IPS-NIHi11 (cell line): ENCODE results near the gene CDK14.
"Not testable (repeated sequence)": the region's sequence is repeated elsewhere in the genome, so short reads cannot be mapped to it uniquely, and the experiment has no call there.

Experiments used
- DNase-seq: peaks from one replicate; pipeline ENCODE4 v3.0.0; 2012; ENCODE audit warnings: mixed read lengths, low spot score

Gene CDK14

DNA sequence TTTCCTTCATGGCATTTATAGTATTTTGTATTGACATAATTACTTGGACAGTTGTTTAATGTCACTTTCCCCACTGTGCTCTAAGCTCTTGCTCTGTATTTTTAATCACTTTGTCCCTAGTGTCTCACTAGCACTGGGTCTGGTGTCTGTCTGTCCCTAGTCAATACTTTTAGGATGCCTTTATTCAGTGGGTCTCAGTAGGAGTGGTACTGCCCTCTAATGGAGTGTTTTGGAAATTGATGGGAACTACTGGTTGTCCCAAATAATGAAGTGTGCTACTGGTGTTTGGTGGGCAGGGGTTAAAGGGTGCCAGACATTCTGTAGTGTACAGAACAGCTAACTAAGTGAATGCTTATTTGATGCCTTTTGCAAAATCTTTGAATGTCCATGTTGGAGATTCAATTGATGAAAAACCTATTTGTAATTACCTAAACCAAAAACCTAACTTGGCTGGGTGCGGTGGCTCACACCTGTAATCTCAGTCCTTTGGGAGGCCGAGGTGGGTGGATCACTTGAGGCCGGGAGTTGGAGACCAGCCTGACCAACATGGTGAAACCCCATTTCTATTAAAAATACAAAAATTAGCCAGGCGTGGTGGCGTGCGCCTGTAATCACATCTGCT, 33.3 kb downstream of the CDK14 start:
- peak; percentile 56 for DNase-seq

DNA sequence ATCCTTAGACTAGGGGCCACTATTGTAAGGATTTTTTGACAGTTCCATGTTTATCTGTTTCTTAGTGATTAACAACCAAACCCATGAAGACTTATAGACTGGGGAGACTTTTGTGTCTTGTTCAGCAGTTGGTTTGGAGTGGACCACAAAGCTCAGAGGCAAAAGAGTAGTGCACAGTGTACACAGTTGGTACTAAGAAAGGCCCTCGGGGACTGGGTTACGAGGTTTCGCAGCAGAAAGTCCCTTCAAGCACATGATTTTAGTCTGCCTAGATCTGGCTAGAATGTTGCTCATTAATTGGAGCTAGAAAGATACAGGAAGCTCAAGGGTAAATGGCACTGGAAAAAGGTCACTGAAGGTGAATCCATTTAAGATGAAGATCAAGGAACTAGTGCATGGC, 35.4 kb downstream of the CDK14 start:
- no peak for DNase-seq

DNA sequence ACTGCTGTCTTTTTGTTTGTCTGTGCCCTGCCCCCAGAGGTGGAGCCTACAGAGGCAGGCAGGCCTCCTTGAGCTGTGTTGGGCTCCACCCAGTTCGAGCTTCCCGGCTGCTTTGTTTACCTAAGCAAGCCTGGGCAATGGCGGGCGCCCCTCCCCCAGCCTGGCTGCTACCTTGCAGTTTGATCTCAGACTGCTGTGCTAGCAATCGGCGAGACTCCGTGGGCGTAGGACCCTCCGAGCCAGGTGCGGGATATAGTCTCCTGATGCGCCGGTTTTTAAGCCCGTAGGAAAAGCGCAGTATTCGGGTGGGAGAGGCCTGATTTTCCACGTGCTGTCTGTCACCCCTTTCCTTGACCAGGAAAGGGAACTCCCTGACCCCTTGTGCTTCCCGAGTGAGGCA, 43.6 kb downstream of the CDK14 start:
- DNase-seq = not testable (repeated sequence)

DNA sequence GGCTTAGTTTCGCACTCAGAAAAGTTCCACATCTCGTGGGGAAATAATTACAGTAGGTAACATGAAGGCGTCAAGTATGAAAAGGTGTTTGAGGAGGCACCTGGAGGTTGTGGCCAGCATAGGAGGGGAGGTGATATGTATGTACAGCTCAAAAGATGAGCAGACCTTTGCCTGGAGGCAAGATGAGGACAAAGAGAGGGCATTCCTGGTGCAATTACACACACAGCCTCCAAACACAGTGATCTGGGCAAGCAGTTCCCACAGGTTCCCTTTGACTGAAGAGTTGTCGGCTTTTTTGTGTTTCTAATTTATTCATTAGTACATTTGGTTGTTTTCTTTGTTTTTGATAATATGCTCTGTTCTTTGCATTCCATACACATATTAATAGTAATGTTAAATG, 46.9 kb downstream of the CDK14 start:
- DNase-seq = no peak

DNA sequence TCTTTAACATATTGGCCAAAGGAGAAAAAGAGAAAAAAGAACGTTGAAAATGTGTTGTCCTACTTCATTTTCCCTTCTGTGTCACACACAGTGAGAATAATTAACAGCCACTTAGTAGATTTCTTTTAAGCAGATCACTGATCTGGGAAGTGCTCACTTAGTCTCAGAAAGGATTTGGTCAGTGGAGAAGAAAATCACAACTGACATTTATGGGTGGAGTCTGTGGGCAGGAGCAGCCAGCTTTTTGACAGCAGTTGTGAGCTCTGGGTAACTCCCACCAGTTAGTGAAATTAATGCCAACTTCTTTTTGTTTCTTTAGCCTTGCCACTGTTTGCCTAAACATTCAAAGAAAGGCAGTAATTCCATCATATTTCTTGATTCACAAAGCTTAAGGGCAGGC, 49.7 kb downstream of the CDK14 start:
- DNase-seq = no peak

DNA sequence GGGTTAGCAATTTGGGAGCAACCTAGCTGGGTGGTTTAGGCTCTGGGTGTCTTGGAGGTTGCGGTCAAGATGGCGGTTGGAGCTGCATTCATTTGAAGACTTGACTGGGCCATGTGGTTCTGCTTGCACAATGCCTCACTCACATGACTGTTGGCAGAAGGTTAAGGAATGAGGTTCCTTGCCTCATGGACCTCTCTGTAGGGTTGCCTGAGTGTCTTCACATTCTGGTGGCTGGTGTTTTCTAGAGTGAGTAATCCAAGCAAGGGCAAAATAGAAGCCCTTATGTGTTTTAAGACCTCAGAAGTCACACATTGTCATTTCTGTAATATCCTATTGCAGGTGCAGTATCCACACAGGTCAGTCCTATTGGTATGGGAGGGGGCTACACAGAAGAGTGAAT, 52.0 kb downstream of the CDK14 start:
- no peak for DNase-seq

DNA sequence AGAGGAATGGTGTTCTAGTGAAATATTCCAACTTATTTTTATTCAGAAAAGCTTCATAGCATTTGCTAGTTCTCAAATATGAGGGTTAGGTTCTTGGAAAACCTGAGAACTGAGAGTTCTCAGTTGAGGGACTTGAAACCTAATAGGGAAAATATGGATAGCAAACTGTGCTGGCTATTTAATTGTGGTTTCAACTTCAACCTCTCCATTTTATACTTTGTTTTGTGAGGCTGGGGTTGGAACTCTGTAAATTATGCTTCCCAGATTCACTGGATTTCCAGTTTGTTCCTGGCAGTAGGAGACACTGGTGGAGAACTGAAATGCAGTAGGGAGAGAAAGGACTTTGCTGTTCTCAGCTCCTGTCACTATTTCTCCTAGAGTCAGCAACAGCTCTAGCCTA, 52.7 kb downstream of the CDK14 start:
- no peak for DNase-seq

DNA sequence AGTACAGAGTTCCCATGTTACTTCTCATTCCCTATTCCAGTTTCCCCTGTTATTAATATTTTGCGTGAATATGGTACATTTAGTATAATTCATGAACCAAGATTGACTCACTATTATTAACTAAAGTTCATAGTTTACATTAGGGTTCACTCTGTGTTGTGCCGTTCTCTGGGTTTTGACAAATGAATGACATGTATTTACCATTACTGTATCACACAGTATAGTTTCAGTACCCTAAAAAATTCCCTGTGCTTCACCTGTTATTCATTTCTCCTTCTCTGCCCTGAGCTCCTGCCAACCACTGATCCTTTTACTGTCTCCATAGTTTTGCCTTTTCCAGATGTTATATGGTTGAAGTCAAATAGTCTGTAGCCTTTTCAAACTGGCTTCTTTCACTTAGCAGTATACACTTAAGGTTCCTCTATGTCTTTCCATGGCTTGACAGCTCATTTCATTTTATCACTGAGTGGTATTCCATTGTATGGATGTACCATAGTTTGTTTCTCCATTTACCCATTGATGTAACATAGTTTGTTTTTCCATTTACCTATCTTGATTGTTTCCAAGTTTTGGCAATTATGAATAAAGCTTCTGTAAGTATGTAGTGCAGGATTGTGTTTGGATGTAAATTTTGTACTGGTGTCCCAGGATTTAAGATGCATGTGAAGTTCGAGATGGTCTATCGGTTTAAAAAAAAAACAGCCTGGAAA, 58.8 kb downstream of the CDK14 start:
- DNase-seq = no peak

DNA sequence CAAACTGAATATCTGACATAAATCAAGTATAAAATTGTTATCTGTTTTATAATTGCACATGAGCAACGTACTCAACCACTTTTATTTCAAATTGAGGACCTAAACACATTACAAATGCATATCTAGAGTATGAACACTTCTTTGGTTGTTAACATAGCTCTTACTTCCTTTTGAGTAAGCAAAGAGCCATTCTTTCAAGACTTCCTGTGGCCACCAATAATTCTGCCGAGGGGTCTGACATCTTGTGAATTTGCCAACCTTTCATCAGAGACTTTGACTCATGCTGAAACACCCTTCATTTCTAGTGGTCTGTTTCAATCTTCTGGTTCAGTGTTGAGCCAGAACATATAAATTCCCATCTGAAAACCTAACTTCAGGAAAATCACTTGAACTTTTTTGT, 59.4 kb downstream of the CDK14 start:
- DNase-seq = no peak

DNA sequence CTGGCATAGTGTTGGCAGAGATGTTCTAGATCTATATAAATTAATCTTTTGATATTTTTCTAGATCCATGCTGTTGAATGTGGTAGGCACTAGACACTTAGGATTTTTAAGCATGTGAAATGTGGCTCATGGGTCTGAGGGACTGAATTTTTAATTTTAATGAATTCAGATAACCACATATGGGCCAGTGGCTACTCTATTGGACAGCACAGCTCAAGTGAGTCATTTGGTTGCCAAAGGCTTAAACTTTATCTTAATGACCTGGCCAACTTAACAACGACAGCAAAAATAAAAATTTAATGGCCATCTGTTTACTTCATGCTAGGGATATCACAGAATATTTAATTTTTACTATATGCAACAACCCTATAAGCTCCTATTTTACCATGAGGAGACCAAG, 61.4 kb downstream of the CDK14 start:
- no peak for DNase-seq

DNA sequence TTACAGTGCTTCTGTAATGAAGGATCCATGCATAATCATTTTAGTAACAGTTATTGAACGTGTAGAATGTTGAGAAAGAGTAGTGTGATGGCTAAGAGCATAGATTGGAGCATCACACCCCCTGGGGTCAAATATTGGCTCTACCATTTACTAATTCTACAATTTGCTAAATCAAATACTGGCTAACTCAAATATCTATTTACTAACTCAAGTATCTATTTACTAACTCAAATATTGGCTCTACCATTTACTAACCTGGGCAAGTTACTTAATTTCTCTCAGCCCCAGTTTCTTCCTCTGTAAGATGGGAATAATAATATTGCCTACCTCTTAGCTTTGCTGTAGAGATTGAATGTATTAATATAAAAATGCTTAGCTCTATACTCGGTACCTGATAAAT, 64.0 kb downstream of the CDK14 start:
- DNase-seq = no peak

DNA sequence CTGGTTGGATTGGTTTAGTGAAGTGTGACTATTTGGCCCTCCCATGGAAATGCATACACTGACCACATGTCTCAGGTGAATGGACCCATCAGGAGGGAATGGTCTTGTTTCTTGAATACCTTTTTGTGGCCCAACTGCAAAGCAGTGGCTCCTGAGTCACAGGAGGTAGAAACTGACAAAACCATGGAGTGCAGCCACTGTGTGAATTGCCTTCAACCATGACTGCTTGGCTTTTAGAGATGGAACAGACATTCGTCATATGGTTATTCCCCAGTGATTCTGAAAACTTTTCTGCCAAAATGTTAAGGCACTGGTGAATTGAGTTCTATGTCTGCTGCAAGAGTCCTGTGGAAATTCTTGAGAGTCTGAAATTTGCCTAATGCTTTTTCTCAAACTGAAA, 64.7 kb downstream of the CDK14 start:
- DNase-seq = peak; percentile 18

DNA sequence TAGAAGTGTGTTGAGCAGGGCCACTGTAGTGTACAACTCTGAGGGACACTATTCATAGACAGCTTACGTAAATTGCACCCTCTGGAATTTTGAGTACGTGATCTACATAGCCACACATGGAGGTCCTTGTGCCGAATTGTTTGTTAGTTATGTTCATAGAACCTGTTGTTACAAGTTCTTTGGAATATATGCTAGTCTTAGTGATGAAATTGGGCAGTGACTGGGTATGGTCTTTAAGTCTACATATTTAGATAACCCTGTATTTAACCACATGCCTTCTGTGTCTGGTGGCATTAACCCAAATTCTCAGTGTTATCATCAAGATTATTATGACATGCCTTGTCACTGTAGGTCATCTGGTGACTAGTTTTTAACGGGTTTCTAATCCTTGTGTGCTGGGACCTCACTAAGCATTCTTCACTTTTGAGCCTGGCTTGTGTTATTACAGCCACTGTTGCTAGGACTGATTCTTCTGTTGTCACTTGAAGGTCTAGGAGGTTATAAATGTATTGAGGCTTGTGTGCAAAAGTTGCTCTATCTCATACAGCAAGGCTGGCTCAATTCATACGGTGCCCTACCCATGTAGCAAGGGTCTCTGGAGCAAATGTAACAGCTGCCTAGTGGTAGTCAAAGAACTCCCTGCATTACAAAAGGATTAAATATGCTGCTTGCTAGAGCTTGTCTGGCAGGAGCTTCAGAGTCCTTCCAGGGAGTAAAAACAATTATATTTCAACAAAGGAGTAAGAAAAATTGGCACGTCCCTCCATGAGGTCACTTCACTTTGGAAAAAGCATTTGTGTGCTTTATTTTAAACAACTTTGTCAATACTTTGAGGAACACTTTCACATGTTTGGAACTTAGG, 65.4 kb downstream of the CDK14 start:
- peak; percentile 19 for DNase-seq

DNA sequence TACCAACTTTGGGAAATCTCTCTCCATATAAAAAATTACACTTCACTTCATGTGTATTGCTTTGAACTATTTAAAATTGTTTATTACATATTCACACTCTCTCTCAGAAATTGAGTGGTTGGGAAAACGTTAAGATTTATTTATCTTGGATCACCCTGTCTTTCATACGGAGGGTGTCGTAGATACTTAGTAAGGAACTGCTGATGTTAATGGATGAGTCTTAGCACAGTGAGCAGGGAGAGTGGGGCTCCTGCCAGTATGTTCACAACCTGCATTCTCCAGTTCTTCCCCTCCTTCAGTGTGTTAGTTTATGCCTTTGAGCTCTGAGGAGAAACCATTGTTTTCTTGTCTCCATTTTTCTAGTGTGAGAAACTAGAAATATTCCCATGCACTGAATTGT, 67.1 kb downstream of the CDK14 start:
- DNase-seq = no peak

DNA sequence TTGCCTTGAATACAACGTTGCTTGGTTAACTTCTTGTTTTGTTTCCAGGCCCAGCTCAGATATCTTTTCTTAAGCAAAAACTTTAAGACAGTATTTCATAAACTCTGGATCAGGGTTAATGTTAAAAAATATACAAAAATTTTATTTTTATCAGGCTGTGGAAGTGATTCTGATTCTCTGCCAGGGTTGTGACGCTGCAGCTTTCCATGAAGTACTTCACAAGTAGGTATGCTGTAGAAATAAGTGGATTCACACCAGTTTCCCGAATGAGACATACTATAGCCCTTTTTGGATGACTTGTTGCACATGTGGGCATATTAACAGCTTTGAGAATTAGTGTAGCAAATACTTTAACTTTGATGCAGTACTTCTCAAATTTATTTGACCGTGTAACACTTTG, 70.1 kb downstream of the CDK14 start:
- no peak for DNase-seq

DNA sequence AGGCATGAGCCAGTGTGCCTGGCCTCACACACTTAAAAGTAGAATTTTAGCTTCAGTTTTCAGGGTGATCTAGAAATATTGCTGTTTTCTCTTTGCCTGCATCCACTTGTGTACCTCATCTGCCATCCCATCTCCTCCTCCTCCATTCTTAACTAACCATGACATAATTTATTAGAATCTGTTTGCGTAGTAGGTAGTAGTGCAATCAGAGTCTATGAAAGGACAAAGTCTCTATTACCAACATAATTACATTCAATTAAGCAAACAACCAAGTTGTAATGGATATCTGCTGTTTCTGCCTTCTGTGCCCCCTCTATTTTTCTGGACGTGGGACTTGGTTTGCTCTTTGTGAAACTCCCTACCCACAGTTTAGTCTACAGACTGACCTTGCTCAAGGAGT, 72.9 kb downstream of the CDK14 start:
- no peak for DNase-seq

DNA sequence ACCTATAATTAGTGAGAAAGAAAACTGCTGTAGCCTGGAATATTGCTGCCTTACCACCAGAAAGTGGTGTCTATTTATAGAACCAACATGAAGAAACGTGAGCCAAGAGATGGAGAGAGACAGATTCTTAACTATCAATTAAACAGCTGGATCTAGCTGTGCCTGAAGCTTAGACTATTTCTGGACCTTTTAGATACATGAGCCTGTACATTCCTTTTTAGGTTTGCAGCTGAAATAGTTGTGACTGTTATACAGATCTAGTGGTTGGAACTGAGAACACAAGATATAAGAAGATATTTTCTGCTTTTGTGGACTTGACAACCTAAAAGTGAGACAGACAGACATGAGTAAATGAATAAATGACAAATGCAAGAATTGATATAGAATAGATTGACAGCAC, 73.4 kb downstream of the CDK14 start:
- DNase-seq = no peak

DNA sequence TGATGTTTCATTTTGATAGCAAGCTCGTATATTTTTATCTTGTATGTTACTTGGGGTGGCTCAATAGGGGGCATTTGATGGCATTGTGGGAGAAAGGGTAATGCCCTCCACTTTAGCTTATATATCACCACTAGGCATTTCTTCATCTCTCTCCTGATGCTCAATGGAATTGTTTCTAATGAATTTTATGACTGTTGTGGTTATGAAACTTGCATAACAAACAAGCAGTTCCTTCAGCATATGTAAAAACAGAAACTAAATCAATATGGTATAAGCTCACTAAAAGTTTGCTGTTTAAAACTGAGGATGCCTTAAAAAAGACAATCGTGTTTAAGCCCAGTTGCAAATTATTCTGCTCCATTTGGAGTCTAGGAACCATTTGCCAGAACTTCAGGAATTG, 75.5 kb downstream of the CDK14 start:
- DNase-seq = no peak

DNA sequence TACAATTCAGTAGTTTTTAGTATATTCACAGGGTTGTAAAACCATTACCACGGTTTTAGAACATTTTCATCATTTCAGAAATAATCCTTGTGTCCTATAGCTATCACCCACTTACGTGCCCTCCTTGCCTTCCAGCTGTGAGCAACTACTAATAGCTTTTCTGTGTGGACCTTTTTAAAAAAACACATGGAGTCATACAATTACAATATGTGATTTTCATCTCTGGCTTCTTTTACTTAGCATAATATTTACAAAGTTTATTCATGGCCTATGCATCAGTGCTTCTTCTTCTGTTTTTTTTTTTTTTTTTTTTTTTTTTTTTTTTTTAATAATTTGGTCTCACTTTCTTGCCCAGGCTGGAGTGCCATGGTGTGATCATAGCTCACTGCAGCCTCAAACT, 76.1 kb downstream of the CDK14 start:
- no peak for DNase-seq

DNA sequence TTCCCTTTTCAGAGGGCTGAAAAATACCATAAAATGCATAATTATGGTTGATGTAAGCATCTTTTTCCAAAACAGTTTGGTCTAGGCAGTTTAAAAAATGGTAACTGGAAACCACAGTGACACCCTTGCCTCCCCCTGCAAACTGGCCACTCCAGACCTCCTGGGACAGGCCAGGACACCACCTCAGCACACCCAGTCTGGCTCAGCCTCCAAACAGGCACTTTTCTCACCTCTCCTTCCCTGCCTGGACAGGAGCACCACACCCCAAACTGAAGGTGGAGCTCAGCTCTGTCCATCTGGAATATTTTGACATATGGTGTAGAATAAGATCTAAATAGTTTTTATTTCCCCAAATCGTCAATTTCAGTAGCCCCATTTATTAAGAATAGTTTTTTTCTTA, 78.5 kb downstream of the CDK14 start:
- DNase-seq = no peak

DNA sequence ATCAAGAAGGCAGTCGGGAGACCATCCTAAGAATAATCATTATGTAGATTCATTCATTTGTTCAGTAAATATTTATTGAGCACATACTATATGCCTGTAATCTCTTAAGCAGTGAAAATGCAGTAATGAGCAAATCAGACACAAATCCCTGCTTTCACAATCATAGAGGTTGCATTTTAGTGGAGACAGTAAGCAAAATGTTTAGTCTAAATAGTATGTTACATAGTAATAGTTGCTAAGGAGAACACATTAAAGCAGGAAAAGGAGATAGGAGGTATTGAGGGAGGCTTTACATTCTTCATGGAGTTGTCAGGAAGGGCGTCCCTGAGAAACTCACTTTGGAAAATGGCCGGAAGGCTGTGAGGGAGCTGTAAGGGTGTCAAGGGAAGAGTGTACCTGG, 79.9 kb downstream of the CDK14 start:
- DNase-seq = no peak

DNA sequence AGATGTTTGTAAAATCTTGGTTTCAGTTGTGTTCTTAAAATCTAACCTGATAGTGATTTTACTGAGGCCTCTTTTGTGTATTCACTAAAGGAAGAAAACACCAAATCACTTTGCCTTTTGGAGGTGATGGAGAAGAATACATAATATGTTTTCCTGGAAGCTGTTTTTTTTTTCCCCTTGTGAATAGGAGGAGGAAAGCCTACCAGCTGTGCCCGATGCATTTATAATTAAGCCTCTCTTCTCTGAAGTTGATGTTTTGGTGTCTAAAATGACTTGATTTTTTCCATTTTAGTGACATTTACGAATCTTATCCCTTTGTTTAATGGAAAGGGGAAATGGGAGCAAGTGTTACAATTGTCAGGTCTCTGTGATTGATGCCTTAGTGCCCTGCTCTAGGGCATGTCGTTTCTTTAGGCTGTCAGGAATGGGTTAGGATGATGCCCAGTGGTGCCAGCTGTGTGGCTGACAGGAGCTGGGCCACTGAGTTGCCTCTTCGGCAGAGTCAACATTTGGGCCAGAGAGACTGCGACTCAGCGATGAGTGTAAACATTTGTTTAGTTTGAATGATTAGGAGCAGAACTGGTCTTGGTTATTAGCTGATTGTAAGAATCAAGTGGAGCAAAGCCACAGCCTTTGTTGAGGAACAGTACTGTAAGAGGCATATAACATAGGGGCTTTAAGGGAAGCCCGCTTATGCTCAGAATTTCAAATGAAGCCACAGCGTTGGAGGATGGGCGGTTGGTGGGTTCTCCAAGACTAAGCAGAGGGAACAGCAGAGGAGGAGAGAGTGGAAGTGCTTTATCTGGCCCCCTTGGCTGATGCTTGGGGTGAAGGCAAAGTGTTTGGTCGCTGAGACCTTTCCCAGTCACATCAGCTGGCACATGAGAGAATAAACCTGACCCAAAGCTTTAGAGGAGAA, 81.6 kb downstream of the CDK14 start:
- DNase-seq = no peak
